Measurements from ENCODE around the gene FGFRL1.
A peak's percentile ranks its signal among the peaks of the same experiment; 100 is the strongest.

Gene FGFRL1, protein sequence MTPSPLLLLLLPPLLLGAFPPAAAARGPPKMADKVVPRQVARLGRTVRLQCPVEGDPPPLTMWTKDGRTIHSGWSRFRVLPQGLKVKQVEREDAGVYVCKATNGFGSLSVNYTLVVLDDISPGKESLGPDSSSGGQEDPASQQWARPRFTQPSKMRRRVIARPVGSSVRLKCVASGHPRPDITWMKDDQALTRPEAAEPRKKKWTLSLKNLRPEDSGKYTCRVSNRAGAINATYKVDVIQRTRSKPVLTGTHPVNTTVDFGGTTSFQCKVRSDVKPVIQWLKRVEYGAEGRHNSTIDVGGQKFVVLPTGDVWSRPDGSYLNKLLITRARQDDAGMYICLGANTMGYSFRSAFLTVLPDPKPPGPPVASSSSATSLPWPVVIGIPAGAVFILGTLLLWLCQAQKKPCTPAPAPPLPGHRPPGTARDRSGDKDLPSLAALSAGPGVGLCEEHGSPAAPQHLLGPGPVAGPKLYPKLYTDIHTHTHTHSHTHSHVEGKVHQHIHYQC

GRCh38 chr4:1011022-1011665 lies at the start of gene FGFRL1:
Gene FGFRL1 (plus strand): TSS chr4:1011626. CDS start chr4:1012486, 860 bp downstream.
- peak; percentile 96 for DNase-seq
- TF ChIP-seq, protein P1, sequence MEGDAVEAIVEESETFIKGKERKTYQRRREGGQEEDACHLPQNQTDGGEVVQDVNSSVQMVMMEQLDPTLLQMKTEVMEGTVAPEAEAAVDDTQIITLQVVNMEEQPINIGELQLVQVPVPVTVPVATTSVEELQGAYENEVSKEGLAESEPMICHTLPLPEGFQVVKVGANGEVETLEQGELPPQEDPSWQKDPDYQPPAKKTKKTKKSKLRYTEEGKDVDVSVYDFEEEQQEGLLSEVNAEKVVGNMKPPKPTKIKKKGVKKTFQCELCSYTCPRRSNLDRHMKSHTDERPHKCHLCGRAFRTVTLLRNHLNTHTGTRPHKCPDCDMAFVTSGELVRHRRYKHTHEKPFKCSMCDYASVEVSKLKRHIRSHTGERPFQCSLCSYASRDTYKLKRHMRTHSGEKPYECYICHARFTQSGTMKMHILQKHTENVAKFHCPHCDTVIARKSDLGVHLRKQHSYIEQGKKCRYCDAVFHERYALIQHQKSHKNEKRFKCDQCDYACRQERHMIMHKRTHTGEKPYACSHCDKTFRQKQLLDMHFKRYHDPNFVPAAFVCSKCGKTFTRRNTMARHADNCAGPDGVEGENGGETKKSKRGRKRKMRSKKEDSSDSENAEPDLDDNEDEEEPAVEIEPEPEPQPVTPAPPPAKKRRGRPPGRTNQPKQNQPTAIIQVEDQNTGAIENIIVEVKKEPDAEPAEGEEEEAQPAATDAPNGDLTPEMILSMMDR (IDR thresholded peaks at IDR 0.05; ENCODE audit: low read depth, low read length): no peak
- H3K27me3 ChIP-seq (ENCODE audit: insufficient read depth, low read depth, severe bottlenecking): peaks cover 6% of the 10 kb centered on the region
- peaks cover 28% of the 10 kb centered on the region for H3K36me3 ChIP-seq
- H3K9me3 ChIP-seq (ENCODE audit: severe bottlenecking): no peaks in the 10 kb centered on the region
- peak within 1 kb of the TSS; percentile 62 for H3K4me3 ChIP-seq (ENCODE audit: low read depth, low read length)
- H3K27ac ChIP-seq: peak within 1 kb of the TSS; percentile 75

DNA sequence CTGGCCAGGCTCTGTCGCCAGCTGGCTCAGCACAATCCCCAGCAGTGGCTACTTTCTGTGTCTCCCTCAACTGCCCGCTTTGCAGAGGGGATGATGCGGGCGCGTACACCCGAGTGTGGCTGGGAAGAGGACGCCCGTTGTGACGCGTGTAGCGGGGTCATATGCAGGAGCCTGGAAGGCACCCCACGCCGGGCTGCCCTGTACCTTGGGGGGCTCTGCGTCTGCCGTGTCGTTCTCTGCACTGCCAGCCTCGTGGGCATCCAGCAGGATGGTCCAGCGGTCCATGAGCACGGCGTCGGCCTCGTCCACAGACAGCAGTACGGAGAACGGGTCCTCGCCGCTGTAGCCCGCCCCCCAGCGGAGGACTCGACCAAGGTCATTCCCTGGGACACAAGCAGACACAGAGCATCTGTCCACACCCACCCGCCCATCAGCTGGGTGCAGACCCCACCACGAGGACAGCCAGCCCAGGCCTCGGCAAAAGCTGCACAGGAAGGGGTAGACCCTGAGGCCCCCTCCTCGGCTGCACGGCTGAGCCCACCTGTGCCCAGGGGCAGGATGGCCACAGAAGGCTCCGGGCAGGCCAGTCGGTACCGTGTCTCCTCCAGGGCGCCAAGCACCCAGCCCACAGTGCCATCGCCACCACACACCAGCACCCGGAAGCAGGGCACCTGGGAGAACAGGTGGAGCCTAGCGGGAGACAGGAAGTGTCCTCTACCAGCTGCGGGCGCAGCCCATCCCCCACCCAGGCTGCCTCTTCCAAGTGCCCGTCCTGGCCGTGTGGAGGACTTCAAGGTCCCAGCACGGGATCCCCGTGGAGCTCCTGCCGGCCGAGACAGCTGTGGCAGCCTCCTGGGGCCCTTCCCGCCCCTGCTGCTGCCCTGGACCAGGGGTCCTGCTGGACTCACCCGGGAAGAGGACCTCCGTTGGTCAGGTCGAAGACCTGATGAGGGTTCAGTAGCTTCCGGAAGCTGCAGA lies 48.9 kb upstream of the FGFRL1 start:
- Histone ChIP-seq H3K4me3 (ENCODE audit: low read depth, low read length) (no peak overlapping the region), H3K36me3 (peaks cover 9% of the 10 kb centered on the region; the same call in 1 of the 2 replicates), H3K27ac (no peak overlapping the region), H3K27me3 (ENCODE audit: insufficient read depth, low read depth, severe bottlenecking) (no peaks in the 10 kb centered on the region), H3K9me3 (ENCODE audit: severe bottlenecking) (no peaks in the 10 kb centered on the region)
- no peak for DNase-seq
- TF ChIP-seq, protein P1 (IDR thresholded peaks at IDR 0.05; ENCODE audit: low read depth, low read length): no peak

DNA sequence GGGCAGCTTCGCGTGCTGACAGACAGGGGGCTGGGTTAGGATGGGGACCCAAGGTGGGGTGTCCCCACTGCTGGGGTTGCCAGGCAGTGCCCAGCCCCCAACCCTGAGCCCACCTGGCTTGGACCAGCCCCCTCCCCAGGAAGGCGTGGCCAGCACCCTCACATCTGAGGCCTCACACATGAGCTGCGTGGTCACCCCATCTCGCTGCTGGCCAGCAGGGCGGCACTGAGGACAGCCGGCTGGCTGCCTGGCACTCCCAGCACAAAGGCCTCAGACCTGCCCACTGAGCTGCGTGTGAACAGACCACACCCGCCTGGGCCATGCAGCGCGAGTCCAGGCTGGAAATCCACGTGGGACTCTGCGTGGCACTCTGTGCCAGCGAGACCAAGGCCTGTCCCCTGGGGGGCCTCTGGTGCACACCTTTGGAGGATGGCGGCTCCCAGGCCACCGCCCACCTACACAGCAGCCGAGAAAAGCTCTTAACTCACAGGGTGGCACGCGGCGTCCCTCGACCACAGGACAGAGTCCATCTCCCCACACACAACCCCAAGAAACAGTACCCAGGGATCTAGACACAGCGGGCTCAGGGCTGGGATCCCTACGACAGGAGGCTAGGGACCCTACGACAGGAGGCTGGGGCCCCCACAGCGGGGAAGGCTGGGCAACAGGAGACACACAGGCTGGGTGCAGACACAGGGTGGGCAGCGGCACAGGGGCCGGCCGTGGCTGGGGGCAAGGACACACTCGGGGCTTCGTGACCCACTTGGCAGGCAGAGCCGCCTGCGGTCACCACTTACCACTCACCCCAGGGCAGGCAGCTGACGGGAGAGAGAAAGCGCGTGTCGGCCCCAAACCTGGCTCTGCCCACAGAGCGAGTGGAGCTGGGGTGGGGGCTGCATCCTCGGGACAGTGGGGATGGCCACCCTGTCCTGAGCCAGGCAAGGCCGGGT lies 47.9 kb upstream of the FGFRL1 start:
- no peak for DNase-seq
- peaks cover 9% of the 10 kb centered on the region; the same call in 1 of the 2 replicates for H3K36me3 ChIP-seq

DNA sequence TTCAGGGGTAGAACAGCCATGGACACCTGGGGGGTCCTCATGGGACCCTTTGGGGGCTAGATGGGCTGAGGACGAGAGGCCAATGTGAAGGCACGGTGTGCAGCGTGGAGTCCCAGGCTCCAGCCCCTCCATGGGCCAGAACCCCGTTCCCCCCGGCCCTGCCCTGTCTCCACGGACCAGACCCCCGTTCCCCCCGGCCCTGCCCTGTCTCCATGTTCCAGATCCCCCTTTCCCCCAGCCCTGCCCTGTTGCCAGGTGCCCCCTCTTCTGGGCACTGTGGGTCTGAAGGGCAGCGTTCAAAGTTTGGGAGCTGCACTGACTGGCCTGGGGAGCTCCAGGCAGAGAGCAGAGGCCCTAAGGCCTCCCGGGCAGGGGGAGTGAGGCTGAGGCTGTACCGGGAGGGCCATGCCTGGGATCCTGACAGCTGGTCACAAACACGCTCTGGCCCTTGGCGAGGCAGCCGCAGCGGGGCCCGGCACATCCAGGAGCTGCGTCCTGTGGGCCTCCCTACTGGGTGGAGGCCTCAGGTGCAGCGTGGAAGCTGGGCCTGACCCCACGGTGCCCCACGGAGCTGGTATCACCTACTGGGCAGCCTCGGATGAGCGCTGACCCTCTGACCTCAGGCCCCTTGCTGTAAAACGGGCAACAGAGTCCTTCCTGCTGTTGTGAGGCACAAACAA lies 46.9 kb upstream of the FGFRL1 start:
- Histone ChIP-seq H3K27me3 (ENCODE audit: insufficient read depth, low read depth, severe bottlenecking) (no peaks in the 10 kb centered on the region), H3K36me3 (peaks cover 9% of the 10 kb centered on the region; the same call in 1 of the 2 replicates), H3K27ac (no peak overlapping the region), H3K4me3 (ENCODE audit: low read depth, low read length) (no peak overlapping the region), H3K9me3 (ENCODE audit: severe bottlenecking) (no peaks in the 10 kb centered on the region)
- TF ChIP-seq, protein P1 (IDR thresholded peaks at IDR 0.05; ENCODE audit: low read depth, low read length): no peak
- no peak for DNase-seq

More for the DNA sequence above, 47.9 kb upstream of the FGFRL1 start:
- Histone ChIP-seq H3K27me3 (ENCODE audit: insufficient read depth, low read depth, severe bottlenecking) (no peaks in the 10 kb centered on the region), H3K9me3 (ENCODE audit: severe bottlenecking) (no peaks in the 10 kb centered on the region), H3K27ac (no peak overlapping the region), H3K4me3 (ENCODE audit: low read depth, low read length) (no peak overlapping the region)
- TF ChIP-seq, protein P1 (IDR thresholded peaks at IDR 0.05; ENCODE audit: low read depth, low read length): no peak
